RPMI8226 (cell line): ENCODE measurements around the gene DHX15.

Experiments
- DNase-seq: peaks from one replicate; pipeline ENCODE4 v3.0.0-alpha.2; 2015

DHX15 gene

DNA sequence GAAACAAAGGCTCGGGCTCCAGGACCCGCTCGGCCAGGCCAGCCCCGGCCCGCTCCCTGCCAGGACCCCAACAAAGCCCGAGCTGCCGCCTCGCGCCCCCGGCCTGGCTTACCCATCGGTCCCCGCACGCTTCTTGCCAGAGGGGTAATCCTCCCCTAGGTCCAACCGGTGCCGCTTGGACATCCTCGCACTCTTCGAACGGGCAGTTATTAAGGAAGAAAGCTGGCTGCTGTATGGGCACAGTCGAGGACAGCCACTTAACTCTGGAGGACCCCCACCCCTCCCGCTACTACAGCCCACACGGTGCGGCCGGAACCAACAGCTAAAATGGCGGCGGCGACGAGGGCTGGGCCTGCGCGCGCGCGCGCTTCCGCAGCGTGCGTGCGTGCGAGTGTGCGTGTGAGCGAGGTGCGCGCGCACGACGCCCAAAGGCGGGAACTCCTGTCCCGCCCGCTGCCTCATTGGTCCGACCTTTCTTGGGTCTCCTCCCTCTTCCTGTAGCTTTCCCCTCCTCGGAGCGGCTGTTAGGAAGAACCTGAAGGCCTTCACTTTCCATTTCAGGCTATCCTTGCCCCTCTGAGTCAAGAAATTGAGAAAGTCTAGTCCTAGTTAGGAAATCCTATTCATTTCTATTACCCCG lies at the start of gene DHX15:
DHX15 (minus strand) TSS at position 344 of the 640 bp plus-strand sequence; CDS start at position 183, 161 bp downstream.
- DNase-seq, result peak; percentile 93

GRCh38 chr4:24632011-24632410 lies 47.7 kb upstream of the DHX15 start:
- DNase-seq, result no peak

DNA sequence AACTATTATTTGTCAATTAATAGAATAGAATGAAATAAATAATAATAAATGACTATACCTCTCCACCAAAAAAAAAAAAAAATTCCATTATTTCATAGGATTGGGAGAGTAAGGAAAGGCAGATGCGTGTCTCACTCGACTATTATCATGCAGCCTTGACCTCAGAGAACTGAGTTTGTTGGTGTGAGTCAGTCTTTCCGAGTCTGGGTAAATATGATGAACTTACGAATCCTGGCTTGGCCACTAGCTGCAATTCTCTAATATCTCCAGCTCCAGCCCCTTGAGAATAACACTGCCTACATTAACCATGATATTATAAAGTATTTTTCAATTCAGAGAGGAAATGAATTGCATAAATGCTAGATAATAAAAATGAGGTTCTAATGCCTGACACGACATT lies 46.6 kb upstream of the DHX15 start:
- no peak for DNase-seq

DNA sequence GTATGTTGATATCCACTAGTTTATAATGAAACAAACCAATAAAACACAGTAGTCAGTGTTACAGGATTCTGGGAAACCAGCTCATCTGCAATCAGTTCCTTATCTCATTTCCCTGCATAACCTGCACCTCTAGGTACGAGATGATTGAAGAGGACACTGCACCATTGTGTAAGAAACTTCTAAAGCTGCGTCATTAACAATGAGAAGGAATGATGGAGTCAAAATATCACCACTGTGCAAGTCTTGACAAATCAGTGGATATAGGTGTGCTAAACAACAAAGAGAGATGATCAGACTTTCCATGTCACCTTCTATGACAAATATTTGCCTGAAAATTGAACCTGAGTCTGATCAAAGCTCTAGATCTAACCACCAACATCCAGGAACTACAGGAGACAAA lies 40.7 kb upstream of the DHX15 start:
- no peak for DNase-seq

GRCh38 chr4:24624381-24624780 lies 40.0 kb upstream of the DHX15 start:
- no peak for DNase-seq

GRCh38 chr4:24622146-24622834 lies 37.9 kb upstream of the DHX15 start:
- no peak for DNase-seq

DNA sequence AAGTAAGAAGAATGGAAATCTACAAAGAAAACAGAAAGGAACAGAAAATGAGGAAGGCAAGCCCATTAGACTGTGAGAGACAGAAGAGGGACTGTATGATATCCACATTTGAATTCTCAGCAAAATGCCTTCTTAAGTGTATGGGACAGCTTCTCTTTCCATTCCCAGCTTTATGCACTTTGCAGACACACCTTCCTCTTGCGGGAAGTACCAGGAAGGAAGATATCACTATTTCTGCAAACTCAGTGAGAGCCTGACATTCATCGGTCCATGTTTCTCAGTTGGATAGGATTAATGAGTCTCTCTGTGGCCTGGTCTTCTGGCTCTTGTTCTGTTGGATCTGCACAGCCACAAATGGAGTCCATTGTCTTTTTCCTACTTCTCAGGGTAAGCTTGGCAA lies 31.6 kb upstream of the DHX15 start:
- no peak for DNase-seq

GRCh38 chr4:24614881-24615280 lies 30.5 kb upstream of the DHX15 start:
- no peak for DNase-seq

- DNase-seq, result no peak
Observed at GRCh38 chr4:24613502-24613901, 29.1 kb upstream of the DHX15 start.

GRCh38 chr4:24611575-24611974 lies 27.2 kb upstream of the DHX15 start:
- DNase-seq, result no peak

GRCh38 chr4:24607334-24607733 lies 23.0 kb upstream of the DHX15 start:
- DNase-seq, result no peak

DNA sequence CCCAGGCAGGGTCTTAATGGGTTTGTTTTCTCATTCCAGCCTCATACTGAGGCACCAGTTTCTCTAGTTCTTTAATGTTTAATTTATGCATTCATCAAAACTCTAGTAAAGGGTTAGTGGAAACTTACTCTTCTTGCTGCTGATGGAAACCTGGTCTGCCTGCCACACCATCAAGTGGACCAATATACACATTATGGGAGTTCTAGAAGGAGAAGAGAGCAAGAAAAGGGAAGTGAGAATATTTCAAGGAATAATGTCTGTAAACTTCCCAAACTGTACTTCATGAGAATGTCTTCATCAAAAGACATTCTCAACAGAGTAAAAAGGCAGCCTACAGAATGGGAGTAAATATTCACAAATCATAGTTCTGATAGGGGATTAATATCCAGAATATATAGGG lies 20.9 kb upstream of the DHX15 start:
- DNase-seq, result no peak

GRCh38 chr4:24604558-24605214 lies 20.3 kb upstream of the DHX15 start:
- DNase-seq, result no peak

GRCh38 chr4:24603343-24603742 lies 19.0 kb upstream of the DHX15 start:
- DNase-seq, result no peak

GRCh38 chr4:24601121-24601520 lies 16.8 kb upstream of the DHX15 start:
- DNase-seq, result no peak

DNA sequence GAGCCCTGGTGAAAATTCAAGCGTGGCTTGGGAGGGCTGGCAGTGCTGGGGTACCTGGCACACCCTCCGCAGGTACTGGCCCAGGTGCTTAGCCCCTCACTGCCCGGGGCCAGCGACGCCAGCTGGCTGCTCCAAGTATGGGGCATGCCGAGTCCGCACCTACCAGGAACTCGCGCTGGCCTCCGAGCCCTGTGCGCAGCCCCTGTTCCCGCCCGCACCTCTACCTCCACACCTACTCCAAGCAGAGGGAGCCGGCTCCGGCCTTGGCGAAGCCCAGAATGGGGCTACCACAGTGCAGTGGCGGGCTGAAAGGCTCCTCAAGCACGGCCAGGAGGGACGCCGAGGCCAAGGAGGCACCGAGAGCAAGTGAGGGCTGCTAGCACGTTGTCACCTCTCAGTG lies 14.9 kb upstream of the DHX15 start:
- no peak for DNase-seq

- no peak for DNase-seq
Observed at GRCh38 chr4:24598025-24598424, 13.7 kb upstream of the DHX15 start.

DNA sequence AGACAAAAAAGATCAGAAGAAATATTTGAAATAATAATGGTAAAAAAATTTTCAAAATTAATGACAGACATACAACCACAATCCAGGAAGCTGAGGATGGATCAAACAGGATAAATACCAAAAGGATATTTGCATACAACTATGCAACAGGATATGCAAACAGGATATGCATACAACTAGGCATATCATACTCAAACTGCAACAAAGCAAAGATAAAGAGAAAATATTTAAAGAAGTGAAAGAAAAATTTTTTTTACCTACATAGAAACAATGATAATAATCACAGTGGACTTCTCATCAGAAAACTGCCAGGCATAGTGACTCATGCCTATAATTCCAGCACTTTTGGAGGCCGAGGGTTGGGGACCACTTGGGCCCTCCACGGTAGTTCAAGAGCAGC lies 11.3 kb upstream of the DHX15 start:
- no peak for DNase-seq

DNA sequence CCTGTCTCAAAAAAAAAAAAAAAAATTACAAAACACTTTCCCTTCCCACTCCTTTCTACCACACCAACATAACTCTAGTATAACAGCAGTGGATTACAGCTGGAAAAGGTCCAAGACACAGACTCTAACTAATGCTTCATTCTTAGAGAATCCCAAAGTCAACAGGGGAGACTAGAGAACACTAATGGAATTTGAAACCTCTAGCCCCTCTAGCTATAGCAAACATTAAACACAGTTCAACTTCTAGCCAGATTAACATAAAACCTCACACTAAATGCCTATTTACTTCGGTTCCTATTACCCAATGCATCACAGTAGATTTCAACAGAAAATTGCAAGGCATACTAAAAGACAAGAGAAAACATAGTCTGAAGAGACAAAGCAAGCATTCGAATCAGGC lies 10.5 kb upstream of the DHX15 start:
- DNase-seq, result no peak

DNA sequence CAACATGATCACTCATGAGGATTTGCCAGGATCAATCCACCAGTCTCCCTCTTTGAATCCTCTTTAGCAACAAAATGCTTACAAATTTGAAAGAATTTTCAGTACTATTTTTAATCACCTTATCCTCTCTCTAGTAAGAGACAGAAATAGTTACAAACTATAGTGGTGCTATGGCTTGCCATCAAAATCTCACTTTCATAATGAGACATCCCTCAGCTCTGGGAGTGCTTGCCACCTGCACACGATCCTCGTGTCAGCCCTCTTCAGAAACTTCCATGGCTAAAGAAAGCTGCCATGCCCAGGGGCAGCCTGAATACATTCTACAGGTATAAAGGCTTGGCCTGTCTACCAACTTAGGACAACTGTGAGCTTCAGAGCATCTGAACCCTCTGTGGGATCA lies 5.1 kb upstream of the DHX15 start:
- no peak for DNase-seq

DNA sequence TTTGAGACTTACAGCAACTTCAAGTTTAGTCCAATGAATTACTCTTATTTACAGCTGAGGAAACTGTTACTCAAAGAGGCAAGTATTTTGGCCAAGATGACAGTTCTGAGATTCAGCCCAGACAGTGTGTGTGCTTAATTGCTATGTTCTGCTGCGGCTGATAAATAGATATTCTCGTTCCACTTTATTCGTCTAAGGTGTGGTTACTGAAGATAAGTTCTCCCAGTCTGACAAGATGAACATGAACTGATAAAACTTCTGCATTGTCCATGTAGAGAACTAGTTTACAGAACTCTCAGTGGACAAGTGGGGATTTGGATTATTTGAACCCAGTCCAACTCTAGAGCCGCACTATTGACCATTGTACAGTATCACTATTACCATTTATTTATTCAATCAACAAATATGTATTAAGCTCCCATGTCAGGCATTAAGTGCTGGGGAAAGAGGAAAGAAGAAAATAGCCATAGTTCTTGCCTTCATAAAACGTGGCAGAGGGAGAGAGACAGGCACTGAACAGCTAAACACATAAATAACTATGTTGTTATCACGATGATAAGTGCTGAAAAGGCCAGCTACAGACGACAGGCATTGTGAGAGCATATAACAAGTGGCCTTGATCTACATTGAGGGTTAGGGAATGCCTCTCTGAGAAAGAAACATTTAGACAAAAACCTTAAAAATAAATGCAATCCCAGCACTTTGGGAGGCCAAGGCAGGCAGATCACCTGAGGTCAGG lies 4.0 kb upstream of the DHX15 start:
- no peak for DNase-seq

- peak; percentile 37 for DNase-seq
Observed at GRCh38 chr4:24583451-24584210, 723 bp downstream of the DHX15 start.
